ENCODE data around the gene YKT6.

DNA sequence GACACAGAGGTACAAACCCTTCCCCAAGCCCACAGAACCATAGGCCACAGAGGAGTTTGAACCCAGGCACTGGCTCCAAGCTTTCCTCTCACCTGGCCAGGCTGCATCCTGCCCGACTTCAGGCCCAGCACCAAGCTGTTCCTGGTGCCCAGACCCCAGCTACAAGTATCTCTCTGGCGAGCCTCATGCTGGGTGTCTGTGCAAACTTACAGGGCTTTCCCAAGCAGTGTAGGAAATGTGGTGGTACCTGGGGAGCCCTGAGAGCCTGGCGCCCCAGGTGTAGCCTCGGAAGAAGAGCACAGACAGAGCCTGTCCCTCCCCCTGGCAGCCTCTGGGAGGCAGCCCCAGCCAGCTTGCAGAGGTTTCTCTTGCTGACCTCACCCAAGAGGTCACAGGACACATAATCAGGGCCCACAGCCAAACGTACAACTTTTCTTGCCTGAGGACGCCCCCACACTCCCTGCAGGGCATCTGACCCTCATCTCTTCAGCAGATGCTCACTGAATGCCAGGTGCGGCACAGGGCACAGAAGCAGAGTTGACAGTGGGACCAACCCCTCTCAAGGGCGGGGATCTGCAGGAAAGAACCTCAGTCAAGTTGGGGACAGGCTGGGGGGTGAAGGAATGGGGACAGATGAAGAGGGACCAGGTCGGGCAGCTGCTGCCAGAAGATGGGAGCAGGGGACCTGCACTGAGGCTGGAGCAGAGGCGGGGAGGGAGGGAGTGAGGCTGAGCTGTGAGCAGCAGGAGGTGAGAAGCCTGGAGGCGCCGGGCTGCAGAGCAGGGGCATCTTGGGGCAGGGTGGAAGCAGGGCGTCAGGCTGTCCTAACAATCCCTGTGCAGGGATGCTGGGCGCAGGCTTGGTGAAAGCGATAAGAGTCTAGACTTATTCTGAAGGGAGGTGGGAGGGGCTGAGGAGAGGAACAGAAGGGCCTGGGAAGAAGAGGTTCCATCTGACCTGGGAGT lies 43.4 kb upstream of the YKT6 start:
- no peak for TF ChIP-seq POLR2A (IDR thresholded peaks at IDR 0.05)
- TF ChIP-seq, protein P1, sequence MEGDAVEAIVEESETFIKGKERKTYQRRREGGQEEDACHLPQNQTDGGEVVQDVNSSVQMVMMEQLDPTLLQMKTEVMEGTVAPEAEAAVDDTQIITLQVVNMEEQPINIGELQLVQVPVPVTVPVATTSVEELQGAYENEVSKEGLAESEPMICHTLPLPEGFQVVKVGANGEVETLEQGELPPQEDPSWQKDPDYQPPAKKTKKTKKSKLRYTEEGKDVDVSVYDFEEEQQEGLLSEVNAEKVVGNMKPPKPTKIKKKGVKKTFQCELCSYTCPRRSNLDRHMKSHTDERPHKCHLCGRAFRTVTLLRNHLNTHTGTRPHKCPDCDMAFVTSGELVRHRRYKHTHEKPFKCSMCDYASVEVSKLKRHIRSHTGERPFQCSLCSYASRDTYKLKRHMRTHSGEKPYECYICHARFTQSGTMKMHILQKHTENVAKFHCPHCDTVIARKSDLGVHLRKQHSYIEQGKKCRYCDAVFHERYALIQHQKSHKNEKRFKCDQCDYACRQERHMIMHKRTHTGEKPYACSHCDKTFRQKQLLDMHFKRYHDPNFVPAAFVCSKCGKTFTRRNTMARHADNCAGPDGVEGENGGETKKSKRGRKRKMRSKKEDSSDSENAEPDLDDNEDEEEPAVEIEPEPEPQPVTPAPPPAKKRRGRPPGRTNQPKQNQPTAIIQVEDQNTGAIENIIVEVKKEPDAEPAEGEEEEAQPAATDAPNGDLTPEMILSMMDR (IDR thresholded peaks at IDR 0.05) = no peak

Measured in testis (tissue), 2 donors.